Non-pigmented ciliary epithelial cell (primary cell): Measurements from ENCODE around the gene SHISAL1.

Source experiments
- DNase-seq: peaks from one replicate; pipeline ENCODE4 v3.0.0-alpha.2; 2010; ENCODE audit warnings: low read depth

Gene SHISAL1

GRCh38 chr22:44229809-44230208 is 82.9 kb downstream of the SHISAL1 start:
- DNase-seq = no peak

- DNase-seq = no peak
These were observed 83.4 kb downstream of the SHISAL1 start for GRCh38 chr22:44229331-44229730.

GRCh38 chr22:44225812-44226211 is 86.9 kb downstream of the SHISAL1 start:
- no peak for DNase-seq

GRCh38 chr22:44225091-44225689 is 87.6 kb downstream of the SHISAL1 start:
- no peak for DNase-seq

GRCh38 chr22:44224166-44224565 is 88.6 kb downstream of the SHISAL1 start:
- DNase-seq = no peak

GRCh38 chr22:44221710-44222475 is 90.9 kb downstream of the SHISAL1 start:
- DNase-seq = no peak

- no peak for DNase-seq
These were observed 91.7 kb downstream of the SHISAL1 start for GRCh38 chr22:44220727-44221680.

GRCh38 chr22:44219101-44219870 is 93.5 kb downstream of the SHISAL1 start:
- DNase-seq = no peak

GRCh38 chr22:44218071-44218470 is 94.7 kb downstream of the SHISAL1 start:
- DNase-seq = no peak

GRCh38 chr22:44217346-44217745 is 95.4 kb downstream of the SHISAL1 start:
- no peak for DNase-seq

- DNase-seq = no peak
These were observed 97.5 kb downstream of the SHISAL1 start for GRCh38 chr22:44215287-44215686.

GRCh38 chr22:44214764-44215163 is 98.0 kb downstream of the SHISAL1 start:
- DNase-seq = no peak

- no peak for DNase-seq
These were observed 98.6 kb downstream of the SHISAL1 start for GRCh38 chr22:44214187-44214586.

- no peak for DNase-seq
These were observed 99.2 kb downstream of the SHISAL1 start for GRCh38 chr22:44213489-44214043.

GRCh38 chr22:44212936-44213335 is 99.8 kb downstream of the SHISAL1 start:
- no peak for DNase-seq

- no peak for DNase-seq
These were observed 100.5 kb downstream of the SHISAL1 start for GRCh38 chr22:44211946-44212930.

- DNase-seq = no peak
These were observed 101.3 kb downstream of the SHISAL1 start for GRCh38 chr22:44211256-44211945.

GRCh38 chr22:44210722-44211121 is 102.0 kb downstream of the SHISAL1 start:
- no peak for DNase-seq

GRCh38 chr22:44209343-44209742 is 103.4 kb downstream of the SHISAL1 start:
- DNase-seq = no peak

- DNase-seq = no peak
These were observed 104.8 kb downstream of the SHISAL1 start for GRCh38 chr22:44207981-44208317.
